Fibroblast of villous mesenchyme (primary cell): ENCODE results near the gene DNMT3B. TPM values are rescaled to one million over a fixed set of nuclear protein-coding genes. Genes with fewer than 3 reads are reported as not detected.

ENCODE experiments used
- DNase-seq: peaks from one replicate; pipeline ENCODE4 v3.0.0-alpha.2; 2010; ENCODE audit warnings: low read depth
- H3K4me3 ChIP-seq: 2 replicates; pipeline ENCODE4 v1.5.1; 2011; ENCODE audit warnings: low read depth, mild to moderate bottlenecking, low read length
- total RNA-seq: library from RNA; depleted of rRNA; stranded (reverse); fragments of >200 nt; gene quantifications from 2 replicates; pipeline ENCODE4 v1.2.3, GENCODE V29; 2012
- TF ChIP-seq, protein P1 (sequence below): IDR thresholded peaks from 2 replicates; pipeline ENCODE4 v1.5.1; 2012; ENCODE audit warnings: low read depth, mild to moderate bottlenecking, low read length; ENCODE audit not compliant: insufficient read depth

DNMT3B gene
- total RNA-seq, 1 donor: 3.5 TPM

DNA sequence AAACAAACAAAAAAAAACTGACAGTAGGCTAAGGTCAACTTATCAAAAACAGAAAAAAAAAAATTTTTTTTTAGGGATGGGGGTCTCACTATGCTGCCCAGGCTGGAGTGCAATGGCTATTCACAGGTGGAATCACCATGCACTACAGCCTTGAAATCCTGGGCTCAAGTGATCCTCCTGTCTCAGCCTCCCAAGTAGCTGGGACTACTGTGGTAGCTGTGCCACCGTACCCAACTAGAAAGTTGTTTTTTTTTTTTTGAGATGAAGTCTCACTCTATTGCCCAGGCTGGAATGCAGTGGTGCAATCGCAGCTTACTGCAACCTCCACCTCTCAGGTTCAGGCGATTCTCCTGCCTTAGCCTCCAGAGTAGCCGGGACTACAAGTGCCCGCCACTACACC lies 21.0 kb upstream of the DNMT3B start:
- no peak for DNase-seq
- TF ChIP-seq, protein P1, sequence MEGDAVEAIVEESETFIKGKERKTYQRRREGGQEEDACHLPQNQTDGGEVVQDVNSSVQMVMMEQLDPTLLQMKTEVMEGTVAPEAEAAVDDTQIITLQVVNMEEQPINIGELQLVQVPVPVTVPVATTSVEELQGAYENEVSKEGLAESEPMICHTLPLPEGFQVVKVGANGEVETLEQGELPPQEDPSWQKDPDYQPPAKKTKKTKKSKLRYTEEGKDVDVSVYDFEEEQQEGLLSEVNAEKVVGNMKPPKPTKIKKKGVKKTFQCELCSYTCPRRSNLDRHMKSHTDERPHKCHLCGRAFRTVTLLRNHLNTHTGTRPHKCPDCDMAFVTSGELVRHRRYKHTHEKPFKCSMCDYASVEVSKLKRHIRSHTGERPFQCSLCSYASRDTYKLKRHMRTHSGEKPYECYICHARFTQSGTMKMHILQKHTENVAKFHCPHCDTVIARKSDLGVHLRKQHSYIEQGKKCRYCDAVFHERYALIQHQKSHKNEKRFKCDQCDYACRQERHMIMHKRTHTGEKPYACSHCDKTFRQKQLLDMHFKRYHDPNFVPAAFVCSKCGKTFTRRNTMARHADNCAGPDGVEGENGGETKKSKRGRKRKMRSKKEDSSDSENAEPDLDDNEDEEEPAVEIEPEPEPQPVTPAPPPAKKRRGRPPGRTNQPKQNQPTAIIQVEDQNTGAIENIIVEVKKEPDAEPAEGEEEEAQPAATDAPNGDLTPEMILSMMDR: no peak
- H3K4me3 ChIP-seq: no peak overlapping the region

DNA sequence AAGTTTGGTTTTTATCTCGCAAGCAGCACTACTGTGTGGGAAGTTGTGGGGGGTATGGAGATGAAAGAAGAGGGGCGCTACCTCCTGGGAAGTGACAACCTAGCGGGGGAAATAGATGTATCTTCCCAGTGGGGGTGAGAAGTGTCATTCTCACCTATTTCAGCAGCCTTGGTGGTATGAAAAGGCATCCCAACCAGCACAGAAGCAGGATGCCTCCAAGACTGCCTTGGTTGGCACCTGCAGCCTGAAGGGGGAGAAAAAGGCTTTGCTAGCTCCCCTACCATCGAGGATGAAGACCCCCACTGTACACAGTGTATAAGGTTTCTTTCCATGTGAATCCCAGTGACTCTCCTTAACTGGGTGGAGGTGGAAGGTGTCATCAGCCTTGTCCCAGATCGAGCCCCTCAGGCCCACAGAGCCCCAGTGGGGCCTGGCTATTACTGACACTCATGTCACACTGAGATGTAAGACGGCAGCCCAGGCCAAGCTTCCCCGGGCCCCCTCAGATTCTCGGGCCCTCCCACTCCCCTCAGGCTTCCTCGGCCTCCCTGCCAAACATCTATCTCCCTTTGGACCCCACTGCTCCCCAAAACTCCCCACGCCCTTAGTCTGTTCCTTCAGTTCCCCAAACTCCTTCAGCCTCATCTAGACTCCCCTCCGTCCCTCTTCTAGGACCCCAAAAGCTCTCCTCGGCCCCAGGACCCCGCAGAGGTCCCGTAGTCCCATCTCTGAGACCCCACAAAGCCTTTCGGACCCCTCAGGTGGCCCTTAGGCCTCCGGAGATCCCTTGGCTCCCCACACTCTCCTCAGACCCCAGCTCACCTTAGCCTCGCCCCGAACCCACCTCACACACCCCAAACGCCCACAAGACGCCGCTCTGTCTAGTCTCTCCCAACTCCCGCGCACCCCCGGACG lies 19.6 kb upstream of the DNMT3B start:
- TF ChIP-seq, protein P1: no peak
- H3K4me3 ChIP-seq: peak overlapping the region; percentile 82
- no peak for DNase-seq

DNA sequence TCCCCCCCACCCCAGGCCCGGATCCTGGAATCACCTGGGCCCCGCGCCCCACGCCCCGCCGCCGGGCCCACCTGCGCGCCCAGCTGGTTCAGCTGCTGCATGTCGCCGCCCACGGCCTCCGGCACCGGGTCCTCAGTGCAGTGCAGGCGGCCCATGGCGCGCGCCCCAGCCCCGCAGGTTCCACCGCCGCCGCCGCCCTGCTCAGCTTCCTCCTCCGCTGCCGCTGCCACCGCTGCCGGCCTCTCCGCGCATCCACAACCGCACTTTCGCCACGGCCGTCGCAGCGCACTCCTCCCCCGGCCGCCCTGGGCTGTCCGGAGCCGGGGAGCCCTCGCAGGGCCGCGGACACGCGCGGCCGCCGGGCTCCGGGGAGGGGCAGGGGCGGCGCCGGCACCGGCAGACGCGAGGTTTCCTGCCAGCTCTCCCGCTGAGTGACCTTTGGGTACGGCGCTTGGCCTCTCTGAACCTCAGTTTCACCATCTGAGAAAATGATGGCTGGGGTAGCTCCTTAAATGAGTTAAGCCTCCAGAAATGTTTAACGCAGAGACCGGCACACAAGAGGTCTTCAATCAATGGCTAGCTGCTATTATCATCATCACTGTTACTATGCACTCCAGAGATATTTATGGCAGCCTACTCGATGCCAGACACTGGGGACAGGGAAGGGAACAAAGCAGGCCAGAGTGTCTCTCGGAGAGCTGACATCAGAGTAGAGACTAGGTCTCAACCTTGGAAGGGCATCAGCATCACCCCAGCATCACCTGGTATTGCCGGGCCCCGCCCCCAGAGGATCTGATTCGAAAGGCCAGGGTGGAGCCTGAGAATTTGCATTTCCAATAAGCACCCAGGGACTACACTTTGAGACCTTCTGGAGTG lies 18.7 kb upstream of the DNMT3B start, which contains the start of gene COMMD7:
TSS of gene COMMD7 (minus strand) at position 231 of the 876 bp plus-strand sequence. CDS start at position 155, 76 bp downstream.
- peak within 1 kb of the TSS; percentile 82 for H3K4me3 ChIP-seq
- peak; percentile 51 for DNase-seq
- TF ChIP-seq, protein P1: no peak

DNA sequence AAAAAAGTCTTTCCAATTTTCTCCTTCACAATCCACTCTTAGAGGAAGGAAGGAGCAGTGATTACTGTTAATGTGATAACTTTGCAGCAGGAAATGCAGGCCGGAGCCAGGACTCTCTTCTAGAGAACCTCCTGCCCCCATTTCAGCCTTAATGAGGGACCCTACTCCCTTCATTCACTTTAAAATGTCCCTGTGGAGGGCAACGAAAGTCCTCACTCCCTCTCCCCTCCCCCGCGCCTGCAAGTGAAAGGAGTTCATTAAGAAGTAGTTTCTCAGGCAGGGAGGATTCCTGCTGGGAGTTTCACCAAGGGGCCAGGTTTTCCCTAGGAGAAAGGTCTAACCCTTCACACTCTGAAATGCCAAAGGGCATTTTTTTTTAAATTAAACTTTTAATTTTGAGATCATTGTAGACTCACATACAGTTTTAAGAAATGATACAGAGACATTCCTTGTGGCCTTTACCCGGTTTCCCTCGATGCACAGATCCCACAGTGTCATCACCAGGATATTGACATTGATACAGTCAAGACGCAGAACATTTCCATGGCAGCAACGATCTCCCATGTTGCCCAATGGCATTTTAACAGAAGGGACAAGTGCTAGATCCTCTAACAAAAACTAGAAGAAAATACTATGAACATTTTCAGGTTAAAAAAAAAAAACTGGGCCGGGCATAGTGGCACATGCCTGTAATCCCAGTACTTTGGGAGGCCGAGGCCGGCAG lies 12.1 kb upstream of the DNMT3B start:
- TF ChIP-seq, protein P1: no peak
- peak; percentile 40 for DNase-seq
- no peak overlapping the region for H3K4me3 ChIP-seq

DNA sequence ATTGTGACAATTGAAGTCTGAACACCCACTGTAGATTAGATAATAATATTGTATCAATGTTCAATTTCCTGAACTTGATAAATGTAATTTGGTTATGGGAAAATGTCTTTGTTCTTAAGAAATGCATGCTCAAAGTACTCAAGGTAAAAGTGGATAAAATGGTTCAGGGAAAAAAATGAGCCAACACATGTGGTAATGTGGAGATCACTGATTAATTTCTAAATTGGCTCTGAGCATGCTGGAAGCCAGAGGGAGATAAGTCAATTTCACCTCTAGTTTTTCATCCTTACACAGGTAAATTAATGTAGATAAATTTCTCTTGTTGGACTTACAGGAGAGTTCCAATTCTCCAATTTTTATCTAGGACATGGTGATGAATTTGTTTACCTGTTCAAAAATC lies 10.9 kb upstream of the DNMT3B start:
- H3K4me3 ChIP-seq: no peak overlapping the region
- TF ChIP-seq, protein P1: no peak
- no peak for DNase-seq
